GM23338 (cell line): ENCODE results near the gene SUCNR1. TPM values are rescaled to one million over a fixed set of nuclear protein-coding genes. Genes with fewer than 3 reads are reported as not detected.

Source experiments
- ATAC-seq: fragments of 200-7000 bp; cut with Tn5 transposase; 3 replicates; pipeline ENCODE4 v1.9.1; 2020
- DNase-seq: peaks from one replicate; pipeline ENCODE4 v3.0.0-alpha.2; 2015; ENCODE audit warnings: low spot score
- H2AFZ ChIP-seq: fragments of 200-600 bp; sonication (generic); 2 replicates; pipeline ENCODE4 v1.8.0; 2016; ENCODE audit warnings: antibody characterized with exemption, mild to moderate bottlenecking, moderate library complexity
- H3F3A ChIP-seq: fragments of 200-600 bp; sonication (generic); replicated peaks from 2 replicates; pipeline ENCODE4 v1.8.0; 2017; ENCODE audit warnings: antibody characterized with exemption, mixed run types, low read depth
- H3K27ac ChIP-seq: fragments of 200-600 bp; sonication (generic); 2 replicates; pipeline ENCODE4 v1.6.1; 2016; ENCODE audit warnings: low read depth
- H3K27me3 ChIP-seq: fragments of 200-600 bp; sonication (generic); 2 replicates; pipeline ENCODE4 v1.8.0; 2016; ENCODE audit warnings: mild to moderate bottlenecking, mixed run types, moderate library complexity; ENCODE audit not compliant: insufficient read depth
- H3K36me3 ChIP-seq: fragments of 200-600 bp; sonication (generic); 2 replicates; pipeline ENCODE4 v1.8.0; 2016; ENCODE audit warnings: mild to moderate bottlenecking; ENCODE audit not compliant: insufficient read depth
- H3K4me1 ChIP-seq: fragments of 200-600 bp; sonication (generic); 2 replicates; pipeline ENCODE4 v1.8.0; 2016; ENCODE audit warnings: mild to moderate bottlenecking, moderate library complexity; ENCODE audit not compliant: insufficient read depth
- H3K4me2 ChIP-seq: fragments of 200-600 bp; sonication (generic); 2 replicates; pipeline ENCODE4 v1.7.1; 2017; ENCODE audit warnings: mixed run types
- H3K4me3 ChIP-seq: fragments of 200-600 bp; sonication (generic); 2 replicates; pipeline ENCODE4 v1.6.1; 2016; ENCODE audit warnings: mixed run types
- H3K79me2 ChIP-seq: fragments of 200-600 bp; sonication (generic); replicated peaks from 2 replicates; pipeline ENCODE4 v1.8.0; 2017; ENCODE audit warnings: mild to moderate bottlenecking; ENCODE audit not compliant: insufficient read depth
- H3K9me2 ChIP-seq: fragments of 200-600 bp; sonication (generic); 2 replicates; pipeline ENCODE4 v1.8.0; 2017; ENCODE audit not compliant: insufficient read depth
- H4K20me1 ChIP-seq: fragments of 200-600 bp; sonication (generic); replicated peaks from 2 replicates; pipeline ENCODE4 v1.8.0; 2017; ENCODE audit warnings: mild to moderate bottlenecking; ENCODE audit not compliant: insufficient read depth
- H3K27ac Mint-ChIP-seq: 2 replicates; pipeline ENCODE4 v1.8.0; 2020; ENCODE audit warnings: inconsistent platforms, mild to moderate bottlenecking, moderate library complexity, mixed read lengths
- H3K27me3 Mint-ChIP-seq: 3 replicates; pipeline ENCODE4 v1.8.0; 2022; ENCODE audit warnings: low read depth, mild to moderate bottlenecking, moderate library complexity, mixed read lengths, inconsistent platforms; ENCODE audit not compliant: insufficient read depth, poor library complexity
- H3K36me3 Mint-ChIP-seq: 3 replicates; pipeline ENCODE4 v1.8.0; 2021; ENCODE audit warnings: low read depth, mild to moderate bottlenecking, inconsistent platforms, moderate library complexity, mixed read lengths
- H3K4me1 Mint-ChIP-seq: 3 replicates; pipeline ENCODE4 v1.8.0; 2020; ENCODE audit warnings: mild to moderate bottlenecking, inconsistent platforms, mixed read lengths
- H3K4me3 Mint-ChIP-seq: 3 replicates; pipeline ENCODE4 v1.8.0; 2021; ENCODE audit warnings: moderate library complexity, mild to moderate bottlenecking, inconsistent platforms, mixed read lengths
- H3K9me3 Mint-ChIP-seq: 3 replicates; pipeline ENCODE4 v1.8.0; 2020; ENCODE audit warnings: moderate library complexity, mild to moderate bottlenecking, inconsistent platforms, mixed read lengths
- CTCF ChIP-seq, 2 experiments: fragments of 200-600 bp in 1 of 2; sonication (generic) in 1 of 2; conservative IDR thresholded peaks; 2 replicates each; pipeline versions ENCODE4 v1.5.1 to v1.6.1; 2016 to 2017; ENCODE audit warnings: antibody characterized with exemption in 2 of 2, low read depth in 2 of 2, mild to moderate bottlenecking in 2 of 2, moderate library complexity in 1 of 2
- ETS1 ChIP-seq: IDR thresholded peaks from 2 replicates; pipeline ENCODE4 v1.6.1; 2016; ENCODE audit warnings: antibody characterized with exemption
- EZH2 ChIP-seq: fragments of 200-600 bp; sonication (generic); IDR thresholded peaks from one replicate; pipeline ENCODE4 v1.8.0; 2017; ENCODE audit warnings: antibody characterized with exemption, mild to moderate bottlenecking, low read depth; ENCODE audit not compliant: unreplicated experiment
- JUNB ChIP-seq: IDR thresholded peaks from one replicate; pipeline ENCODE4 v1.6.1; 2016; ENCODE audit warnings: antibody characterized with exemption; ENCODE audit not compliant: unreplicated experiment
- NANOG ChIP-seq: IDR thresholded peaks from 2 replicates; pipeline ENCODE4 v1.6.1; 2016; ENCODE audit warnings: antibody characterized with exemption, borderline replicate concordance
- POLR2AphosphoS5 ChIP-seq: IDR thresholded peaks from 2 replicates; pipeline ENCODE4 v1.6.1; 2016; ENCODE audit warnings: antibody characterized with exemption, low read depth
- REST ChIP-seq: IDR thresholded peaks from one replicate; pipeline ENCODE4 v1.6.1; 2018; ENCODE audit warnings: antibody characterized with exemption; ENCODE audit not compliant: unreplicated experiment
- STAT1 ChIP-seq: IDR thresholded peaks from one replicate; pipeline ENCODE4 v1.6.1; 2016; ENCODE audit warnings: antibody characterized with exemption; ENCODE audit not compliant: unreplicated experiment
- ZNF114 ChIP-seq: fragments of 250-450 bp; sonication (Bioruptor Pico); IDR thresholded peaks from 2 replicates; pipeline ENCODE4 v1.5.0; 2020; ENCODE audit warnings: mild to moderate bottlenecking, moderate library complexity
- ZNF331 ChIP-seq: fragments of 250-450 bp; sonication (Bioruptor Pico); IDR thresholded peaks from 2 replicates; pipeline ENCODE4 v1.5.0; 2020; ENCODE audit warnings: low read depth, mild to moderate bottlenecking, moderate library complexity
- ZNF462 ChIP-seq: fragments of 250-450 bp; sonication (Bioruptor Pico); IDR thresholded peaks from 2 replicates; pipeline ENCODE4 v1.5.0; 2020; ENCODE audit warnings: mild to moderate bottlenecking, moderate library complexity
- polyA plus RNA-seq: library from polyadenylated mRNA; unstranded; fragments of >200 nt; fragmentation: Nextera tagmentation; extraction: Ambion mirVana; gene quantifications from 2 replicates; pipeline ENCODE4 v1.2.1, GENCODE V29; 2016
- total RNA-seq: library from RNA; depleted of rRNA; stranded (reverse); fragments of >200 nt; shearing (Covaris generic); gene quantifications from 2 replicates; pipeline ENCODE4 v1.2.3, GENCODE V29; 2014

The SUCNR1 gene
- total and polyA plus RNA-seq, 2 experiments from 2014 or later: not detected

GRCh38 chr3:151926956-151927355 is 53.5 kb downstream of the SUCNR1 start:
- Histone ChIP-seq H3K4me3 (no peak overlapping the region), H3K79me2 (no peaks in the 10 kb centered on the region), H3K4me2 (no peak overlapping the region), H3K27ac (no peak overlapping the region), H3K9me2 (no peaks in the 10 kb centered on the region), H3K4me1 (no peaks in the 10 kb centered on the region), H4K20me1 (no peaks in the 10 kb centered on the region), H3K27me3 (no peaks in the 10 kb centered on the region), H3F3A (no peaks in the 10 kb centered on the region), H3K36me3 (no peaks in the 10 kb centered on the region), H2AFZ (no peak overlapping the region)
- H3K27me3 Mint-ChIP-seq: peaks cover 2% of the 10 kb centered on the region
- no peak overlapping the region for H3K4me3 Mint-ChIP-seq
- TF ChIP-seq ETS1: no peak
- TF ChIP-seq JUNB: no peak
- TF ChIP-seq CTCF (conservative IDR thresholded peaks at IDR 0.05; ENCODE audit: low read depth in 2 of 2): no peak
- no peak for TF ChIP-seq STAT1
- no peak for TF ChIP-seq ZNF462 (CRISPR knock-in tag)
- no peak for TF ChIP-seq EZH2
- no peak for TF ChIP-seq ZNF331
- no peak for TF ChIP-seq REST
- no peak for TF ChIP-seq POLR2AphosphoS5
- TF ChIP-seq ZNF114 (CRISPR knock-in tag): no peak
- TF ChIP-seq NANOG: no peak
- no peaks in the 10 kb centered on the region for H3K36me3 Mint-ChIP-seq
- DNase-seq (no peak), ATAC-seq (no peak)
- 0 out of 3 replicates have a peak, but pooled peaks cover 2% of the 10 kb centered on the region for H3K4me1 Mint-ChIP-seq
- no peak overlapping the region for H3K27ac Mint-ChIP-seq
- peaks cover 10% of the 10 kb centered on the region for H3K9me3 Mint-ChIP-seq
